IPS-18c (cell line): ENCODE data around the gene IKZF5.
A peak's percentile ranks its signal among the peaks of the same experiment; 100 is the strongest.

Experiments used
- H3K4me3 ChIP-seq: 2 replicates; pipeline ENCODE4 v1.7.0; 2013; ENCODE audit warnings: low read depth, mild to moderate bottlenecking, low read length, moderate library complexity; ENCODE audit not compliant: insufficient read depth
- H3K9me3 ChIP-seq: one replicate; pipeline ENCODE4 v1.6.1; 2013; ENCODE audit warnings: mild to moderate bottlenecking, low read length, moderate library complexity; ENCODE audit not compliant: control insufficient read depth, insufficient read depth

Gene IKZF5

GRCh38 chr10:123019264-123019663 lies 10.7 kb upstream of the IKZF5 start:
- H3K9me3 ChIP-seq = no peaks in the 10 kb centered on the region
- H3K4me3 ChIP-seq = no peak overlapping the region

GRCh38 chr10:123018531-123018930 lies 9.9 kb upstream of the IKZF5 start:
- no peak overlapping the region for H3K4me3 ChIP-seq
- H3K9me3 ChIP-seq = no peaks in the 10 kb centered on the region

GRCh38 chr10:123017421-123018165 lies 9.0 kb upstream of the IKZF5 start:
- H3K4me3 ChIP-seq = no peak overlapping the region
- no peaks in the 10 kb centered on the region for H3K9me3 ChIP-seq

GRCh38 chr10:123016228-123016627 lies 7.6 kb upstream of the IKZF5 start:
- H3K9me3 ChIP-seq = no peaks in the 10 kb centered on the region

GRCh38 chr10:123014772-123015171 lies 6.2 kb upstream of the IKZF5 start:
- Histone ChIP-seq H3K9me3 (no peaks in the 10 kb centered on the region), H3K4me3 (no peak overlapping the region)

More at GRCh38 chr10:123016228-123016627, 7.6 kb upstream of the IKZF5 start:
- no peak overlapping the region for H3K4me3 ChIP-seq

- Histone ChIP-seq H3K4me3 (no peak overlapping the region), H3K9me3 (no peaks in the 10 kb centered on the region)
Measured at GRCh38 chr10:123013456-123014419, 5.1 kb upstream of the IKZF5 start.

GRCh38 chr10:123011987-123012386 lies 3.4 kb upstream of the IKZF5 start:
- no peaks in the 10 kb centered on the region for H3K9me3 ChIP-seq
- H3K4me3 ChIP-seq = no peak overlapping the region

- H3K4me3 ChIP-seq = peak overlapping the region; percentile 89
Measured at GRCh38 chr10:123009105-123009820, 668 bp upstream of the IKZF5 start.

GRCh38 chr10:123007558-123008354 lies 839 bp downstream of the IKZF5 start:
- no peaks in the 10 kb centered on the region for H3K9me3 ChIP-seq
- H3K4me3 ChIP-seq = peak overlapping the region; percentile 90

More at GRCh38 chr10:123009105-123009820, 668 bp upstream of the IKZF5 start:
- no peaks in the 10 kb centered on the region for H3K9me3 ChIP-seq

- Histone ChIP-seq H3K9me3 (no peaks in the 10 kb centered on the region), H3K4me3 (no peak overlapping the region)
Measured at GRCh38 chr10:123004298-123004697, 4.3 kb downstream of the IKZF5 start.

GRCh38 chr10:123001370-123001769 lies 7.2 kb downstream of the IKZF5 start:
- H3K9me3 ChIP-seq = no peaks in the 10 kb centered on the region
- H3K4me3 ChIP-seq = no peak overlapping the region

- Histone ChIP-seq H3K9me3 (no peaks in the 10 kb centered on the region), H3K4me3 (no peak overlapping the region)
Measured at GRCh38 chr10:123000155-123000554, 8.4 kb downstream of the IKZF5 start.

GRCh38 chr10:122999347-122999746 lies 9.2 kb downstream of the IKZF5 start:
- H3K4me3 ChIP-seq = no peak overlapping the region
- H3K9me3 ChIP-seq = no peaks in the 10 kb centered on the region

- Histone ChIP-seq H3K4me3 (no peak overlapping the region), H3K9me3 (no peaks in the 10 kb centered on the region)
Measured at GRCh38 chr10:122998934-122999333, 9.7 kb downstream of the IKZF5 start.

GRCh38 chr10:122998360-122998917 lies 10.2 kb downstream of the IKZF5 start:
- H3K4me3 ChIP-seq = no peak overlapping the region
- no peaks in the 10 kb centered on the region for H3K9me3 ChIP-seq

GRCh38 chr10:122997864-122998263 lies 10.7 kb downstream of the IKZF5 start:
- Histone ChIP-seq H3K4me3 (no peak overlapping the region), H3K9me3 (no peaks in the 10 kb centered on the region)
